CD4-positive, alpha-beta T cell (primary cell): ENCODE data around the gene TEX2. TPM values are rescaled to one million over a fixed set of nuclear protein-coding genes. Genes with fewer than 3 reads are reported as not detected.

Source experiments
- ATAC-seq: fragments of 200-7000 bp; cut with Tn5 transposase; one replicate; pipeline ENCODE4 v1.10.0; 2022; ENCODE audit warnings: mild to moderate bottlenecking; ENCODE audit not compliant: poor library complexity
- CTCF ChIA-PET: fragments of 350-600 bp; sonication (Branson Sonifier 250); formaldehyde crosslinking; loops from one replicate; lab custom pipeline; 2021; ENCODE audit warnings: antibody characterized with exemption, inconsistent platforms; lab: Charles Lee
- POLR2A ChIA-PET: fragments of 350-600 bp; sonication (Branson Sonifier 250); formaldehyde crosslinking; loops from one replicate; lab custom pipeline; 2021; ENCODE audit warnings: antibody characterized with exemption, inconsistent platforms; lab: Charles Lee
- DNase-seq, 14 experiments: peaks; one replicate each; pipeline ENCODE4 v3.0.0-alpha.2; 2013 to 2020; ENCODE audit warnings: mixed read lengths in 2 of 14
- H3K27ac ChIP-seq, 2 donors: one replicate each; pipeline versions ENCODE4 v1.5.1 to v1.7.0; 2013; ENCODE audit warnings: low read length in 2 of 2, low read depth in 1 of 2, mild to moderate bottlenecking in 1 of 2
- H3K27me3 ChIP-seq, 2 experiments: 1 replicate in 1 of 2; 2 replicates in 1 of 2; pipeline versions ENCODE4 v1.6.1 to v1.7.0; 2013; ENCODE audit warnings: low read length in 2 of 2, control low read depth in 1 of 2, mild to moderate bottlenecking in 1 of 2, moderate library complexity in 1 of 2; ENCODE audit not compliant: insufficient read depth in 2 of 2, control insufficient read depth in 1 of 2
- H3K36me3 ChIP-seq: one replicate; pipeline ENCODE4 v1.6.1; 2013; ENCODE audit warnings: low read length, control low read depth; ENCODE audit not compliant: insufficient read depth
- H3K4me1 ChIP-seq: one replicate; pipeline ENCODE4 v1.6.1; 2013; ENCODE audit warnings: low read length, control low read depth; ENCODE audit not compliant: insufficient read depth
- H3K4me3 ChIP-seq: one replicate; pipeline ENCODE4 v1.5.1; 2013; ENCODE audit warnings: mild to moderate bottlenecking, low read length, moderate library complexity
- H3K9me3 ChIP-seq, 2 experiments: 1 replicate in 1 of 2; 2 replicates in 1 of 2; pipeline versions ENCODE4 v1.6.1 to v1.7.0; 2013; ENCODE audit warnings: low read length in 2 of 2, mild to moderate bottlenecking in 2 of 2, control low read depth in 1 of 2, moderate library complexity in 1 of 2; ENCODE audit not compliant: control insufficient read depth in 1 of 2, insufficient read depth in 1 of 2
- H3K27ac Mint-ChIP-seq: one replicate; pipeline ENCODE4 v1.8.0; 2020; ENCODE audit warnings: mixed read lengths
- H3K27me3 Mint-ChIP-seq: one replicate; pipeline ENCODE4 v1.8.0; 2021; ENCODE audit warnings: mixed read lengths
- H3K36me3 Mint-ChIP-seq: one replicate; pipeline ENCODE4 v1.8.0; 2021; ENCODE audit warnings: low read depth, mixed read lengths
- H3K4me1 Mint-ChIP-seq: one replicate; pipeline ENCODE4 v1.8.0; 2021; ENCODE audit warnings: low read depth, mixed read lengths
- H3K4me3 Mint-ChIP-seq: one replicate; pipeline ENCODE4 v1.8.0; 2020; ENCODE audit warnings: mild to moderate bottlenecking, mixed read lengths
- H3K9me3 Mint-ChIP-seq: one replicate; pipeline ENCODE4 v1.8.0; 2020; ENCODE audit warnings: mixed read lengths
- intact Hi-C, 2 experiments: fragments of 100-400 bp; cut with DNase I in 1 of 2; cut with micrococcal nuclease in 1 of 2; formaldehyde crosslinking; loops; one replicate each; pipeline versions ENCODE4 v1.15.1 to v1.9.0; 2023 to 2025; cut with DNase I, micrococcal nuclease
- total RNA-seq, 174 experiments: library from RNA in 2 of 174; stranded (reverse) in 2 of 174; gene quantifications; one replicate each; pipeline ENCODE4 v1.2.3 and lab custom pipeline; 2021 to 2026
- TF ChIP-seq, protein P1 (sequence below): fragments of 200-600 bp; IDR thresholded peaks from one replicate; pipeline ENCODE4 v1.8.0; 2022; ENCODE audit warnings: antibody characterized with exemption, mild to moderate bottlenecking

TEX2 gene
- total RNA-seq, 2 experiments from 2014 or later: 8.6 to 8.9 TPM

- ChIA-PET CTCF (no interaction called here), POLR2A (no interaction called here)
- no peaks in the 10 kb centered on the region for H3K27me3 Mint-ChIP-seq
- no peak for ATAC-seq
- peaks cover 6% of the 10 kb centered on the region for H3K36me3 Mint-ChIP-seq
- H3K9me3 Mint-ChIP-seq: no peaks in the 10 kb centered on the region
- Histone ChIP-seq H3K27ac (no peak overlapping the region), H3K9me3 (no peaks in the 10 kb centered on the region), H3K4me3 (no peak overlapping the region), H3K27me3 (no peaks in the 10 kb centered on the region), H3K4me1 (peaks cover 6% of the 10 kb centered on the region), H3K36me3 (no peaks in the 10 kb centered on the region)
- TF ChIP-seq, protein P1, sequence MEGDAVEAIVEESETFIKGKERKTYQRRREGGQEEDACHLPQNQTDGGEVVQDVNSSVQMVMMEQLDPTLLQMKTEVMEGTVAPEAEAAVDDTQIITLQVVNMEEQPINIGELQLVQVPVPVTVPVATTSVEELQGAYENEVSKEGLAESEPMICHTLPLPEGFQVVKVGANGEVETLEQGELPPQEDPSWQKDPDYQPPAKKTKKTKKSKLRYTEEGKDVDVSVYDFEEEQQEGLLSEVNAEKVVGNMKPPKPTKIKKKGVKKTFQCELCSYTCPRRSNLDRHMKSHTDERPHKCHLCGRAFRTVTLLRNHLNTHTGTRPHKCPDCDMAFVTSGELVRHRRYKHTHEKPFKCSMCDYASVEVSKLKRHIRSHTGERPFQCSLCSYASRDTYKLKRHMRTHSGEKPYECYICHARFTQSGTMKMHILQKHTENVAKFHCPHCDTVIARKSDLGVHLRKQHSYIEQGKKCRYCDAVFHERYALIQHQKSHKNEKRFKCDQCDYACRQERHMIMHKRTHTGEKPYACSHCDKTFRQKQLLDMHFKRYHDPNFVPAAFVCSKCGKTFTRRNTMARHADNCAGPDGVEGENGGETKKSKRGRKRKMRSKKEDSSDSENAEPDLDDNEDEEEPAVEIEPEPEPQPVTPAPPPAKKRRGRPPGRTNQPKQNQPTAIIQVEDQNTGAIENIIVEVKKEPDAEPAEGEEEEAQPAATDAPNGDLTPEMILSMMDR: no peak
- no peak for DNase-seq
- intact Hi-C loops: loop anchor here in 1 of 2 experiments (5.0 kb wide), 1 partner anchor 44 kb away; no protein-coding TSS in a partner anchor
- no peak overlapping the region for H3K4me3 Mint-ChIP-seq
- no peak overlapping the region for H3K27ac Mint-ChIP-seq
- H3K4me1 Mint-ChIP-seq: peaks cover 48% of the 10 kb centered on the region
Observed at GRCh38 chr17:64203630-64204029, 59.4 kb downstream of the TEX2 start.

- DNase-seq: no peak
- Mint-ChIP-seq H3K27ac (no peak overlapping the region), H3K9me3 (no peaks in the 10 kb centered on the region), H3K4me1 (peaks cover 48% of the 10 kb centered on the region), H3K4me3 (no peak overlapping the region), H3K27me3 (no peaks in the 10 kb centered on the region), H3K36me3 (peaks cover 8% of the 10 kb centered on the region)
- intact Hi-C loops: loop anchor here in 1 of 2 experiments (5.0 kb wide), 1 partner anchor 44 kb away; no protein-coding TSS in a partner anchor
- H3K4me3 ChIP-seq: no peak overlapping the region
- H3K4me1 ChIP-seq: peaks cover 6% of the 10 kb centered on the region
- H3K27ac ChIP-seq: no peak overlapping the region
- no peaks in the 10 kb centered on the region for H3K9me3 ChIP-seq
- TF ChIP-seq, protein P1: no peak
- ChIA-PET CTCF (no interaction called here), POLR2A (interaction anchor here (1.3 kb wide), 1 partner anchor 57 kb away, joined by 4 read pairs; no protein-coding TSS in a partner anchor)
- H3K36me3 ChIP-seq: no peaks in the 10 kb centered on the region
- no peaks in the 10 kb centered on the region for H3K27me3 ChIP-seq
- no peak for ATAC-seq
Observed at GRCh38 chr17:64202683-64203344, 60.2 kb downstream of the TEX2 start.

GRCh38 chr17:64200080-64201032, 62.7 kb downstream of the TEX2 start:
- H3K4me1 ChIP-seq: peaks cover 6% of the 10 kb centered on the region
- no peaks in the 10 kb centered on the region for H3K27me3 ChIP-seq
- ATAC-seq (no peak), DNase-seq (no peak)
- H3K27me3 Mint-ChIP-seq: no peaks in the 10 kb centered on the region
- no peak overlapping the region for H3K27ac Mint-ChIP-seq
- POLR2A ChIA-PET: no interaction called here
- peaks cover 23% of the 10 kb centered on the region for H3K36me3 Mint-ChIP-seq
- H3K4me3 Mint-ChIP-seq: no peak overlapping the region
- H3K4me1 Mint-ChIP-seq: peaks cover 29% of the 10 kb centered on the region
- peaks cover 0 to 6% of the 10 kb centered on the region in 2 experiments for H3K9me3 ChIP-seq
- H3K9me3 Mint-ChIP-seq: peaks cover 2% of the 10 kb centered on the region
- no peak overlapping the region for H3K27ac ChIP-seq
- no peak overlapping the region for H3K4me3 ChIP-seq
- TF ChIP-seq, protein P1: no peak
- intact Hi-C loops: loop anchor here in 1 of 2 experiments (5.0 kb wide), 1 partner anchor 47 kb away; no protein-coding TSS in a partner anchor
- CTCF ChIA-PET: no interaction called here
- H3K36me3 ChIP-seq: no peaks in the 10 kb centered on the region
